K562 (cell line): ENCODE data around the gene C19orf18. TPM values are rescaled to one million over a fixed set of nuclear protein-coding genes. Genes with fewer than 3 reads are reported as not detected.
A peak's percentile ranks its signal among the peaks of the same experiment; 100 is the strongest.

Experiments
- BCL6 ChIP-seq: fragments of 250-450 bp; sonication (Bioruptor Pico); IDR thresholded peaks from 2 replicates; pipeline ENCODE4 v1.4.0; 2020
- CC2D1A ChIP-seq: fragments of 450-650 bp; IDR thresholded peaks from 2 replicates; pipeline ENCODE4 v1.6.1; 2017; ENCODE audit warnings: mild to moderate bottlenecking
- CHCHD3 ChIP-seq: fragments of 250-450 bp; sonication (Bioruptor Pico); IDR thresholded peaks from 2 replicates; pipeline ENCODE4 v2.1.2; 2022; ENCODE audit warnings: mild to moderate bottlenecking
- GMEB1 ChIP-seq: fragments of 250-450 bp; sonication (Bioruptor Pico); IDR thresholded peaks from 2 replicates; pipeline ENCODE4 v1.4.0; 2020; ENCODE audit warnings: mild to moderate bottlenecking
- JUND ChIP-seq, 2 experiments: IDR thresholded peaks; 2 replicates in 1 of 2; 3 replicates in 1 of 2; pipeline ENCODE4 v1.6.1; 2011; ENCODE audit warnings: borderline replicate concordance in 2 of 2, low read depth in 2 of 2, low read length in 2 of 2, improper control_type of control experiment in 1 of 2, missing biosample characterization in 1 of 2, missing genetic modification characterization in 1 of 2, missing genetic modification reagents in 1 of 2
- NCOA4 ChIP-seq: fragments of 450-650 bp; IDR thresholded peaks from 2 replicates; pipeline ENCODE4 v1.6.1; 2018; ENCODE audit warnings: mild to moderate bottlenecking; ENCODE audit not compliant: partially characterized antibody
- NFIC ChIP-seq: fragments of 450-650 bp; IDR thresholded peaks from 2 replicates; pipeline ENCODE4 v1.6.1; 2017; ENCODE audit warnings: mild to moderate bottlenecking, inconsistent platforms
- PHF20 ChIP-seq: fragments of 450-650 bp; IDR thresholded peaks from 2 replicates; pipeline ENCODE4 v1.6.1; 2018; ENCODE audit not compliant: partially characterized antibody
- PHF8 ChIP-seq: fragments of 200-600 bp; sonication (generic); IDR thresholded peaks from 2 replicates; pipeline ENCODE4 v1.6.1; 2012; ENCODE audit warnings: mixed run types, mild to moderate bottlenecking, inconsistent platforms, low read length, moderate library complexity, borderline replicate concordance
- POLR2AphosphoS5 ChIP-seq: IDR thresholded peaks from 2 replicates; pipeline ENCODE4 v1.6.1; 2011; ENCODE audit warnings: mild to moderate bottlenecking, low read depth, low read length, moderate library complexity; ENCODE audit not compliant: control insufficient read depth, insufficient read depth
- POLR3A ChIP-seq: IDR thresholded peaks from 2 replicates; pipeline ENCODE4 v1.6.1; 2011; ENCODE audit warnings: borderline replicate concordance, mild to moderate bottlenecking, moderate library complexity; ENCODE audit not compliant: insufficient read length, insufficient read depth; ENCODE audit errors: extremely low read depth
- POLR3G ChIP-seq: IDR thresholded peaks from 2 replicates; pipeline ENCODE4 v1.6.1; 2011; ENCODE audit not compliant: insufficient read length, insufficient replicate concordance; ENCODE audit errors: extremely low read depth
- PURB ChIP-seq: sonication (generic); formaldehyde crosslinking; IDR thresholded peaks from 2 replicates; pipeline ENCODE4 v1.9.0; 2021; ENCODE audit warnings: low read depth, mild to moderate bottlenecking, missing genetic modification reagents
- RNF2 ChIP-seq: sonication (generic); IDR thresholded peaks from 2 replicates; pipeline ENCODE4 v1.6.1; 2016
- TCF7 ChIP-seq: sonication (generic); IDR thresholded peaks from 2 replicates; pipeline ENCODE4 v1.6.1; 2016; ENCODE audit warnings: antibody characterized with exemption, borderline replicate concordance
- ZNF780A ChIP-seq: fragments of 250-450 bp; sonication (Bioruptor Pico); IDR thresholded peaks from 2 replicates; pipeline ENCODE4 v1.5.0; 2021; ENCODE audit warnings: mild to moderate bottlenecking
- polyA plus RNA-seq, 8 experiments: library from polyadenylated mRNA; depleted of rRNA in 4 of 8; stranded (reverse) in 5 of 8; unstranded in 3 of 8; fragments of >200 nt; fragmentation: Nextera tagmentation in 2 of 8; fragmentation: Illumina TruSeq in 1 of 8; extraction: Ambion mirVana in 2 of 8; extraction: Trizol in 1 of 8; gene quantifications; 2 replicates each; pipeline versions ENCODE4 v1.2.1 to v1.2.3, GENCODE V29; 2011 to 2014; ENCODE audit warnings: inconsistent platforms in 1 of 8, missing spikeins in 1 of 8
- total RNA-seq, 7 experiments: library from RNA; depleted of rRNA in 6 of 7; stranded (reverse); fragments of >200 nt in 6 of 7; fragmentation: Illumina TruSeq in 2 of 7; extraction: Trizol in 2 of 7; gene quantifications; 2 replicates each; pipeline versions ENCODE4 v1.2.1 to v1.2.3, GENCODE V29; 2011 to 2021; ENCODE audit warnings: low replicate concordance in 1 of 7
- TF ChIP-seq, protein P1 (sequence below): fragments of 250-450 bp; sonication (Bioruptor Pico); IDR thresholded peaks from 2 replicates; pipeline ENCODE4 v1.5.0; 2020; ENCODE audit warnings: mild to moderate bottlenecking, borderline replicate concordance
- TF ChIP-seq, protein P2 (sequence below): IDR thresholded peaks from 2 replicates; pipeline ENCODE4 v1.6.1; 2011; ENCODE audit warnings: borderline replicate concordance, low read depth, mild to moderate bottlenecking, moderate library complexity, low read length; ENCODE audit not compliant: insufficient read depth, poor library complexity, severe bottlenecking
- TF ChIP-seq, protein P3 (sequence below): sonication (generic); formaldehyde crosslinking; IDR thresholded peaks from 2 replicates; pipeline ENCODE4 v1.8.1; 2022; ENCODE audit warnings: missing genetic modification reagents

C19orf18 gene
- total and polyA plus RNA-seq, 9 of the 15 experiments (the other 6 are each of a cell fraction or from before 2014, with no cell fraction given): not detected

- TF ChIP-seq CHCHD3 (CRISPR knock-in tag) (no peak), BCL6 (CRISPR knock-in tag) (no peak), GMEB1 (CRISPR knock-in tag) (no peak; the same call in 1 of the 2 replicates), POLR2AphosphoS5 (no peak), PHF8 (peak; percentile 51; the same call in 1 of the 2 replicates), PHF20 (peak; percentile 57), PURB (CRISPR knock-in tag) (no peak), POLR3G (no peak), POLR3A (no peak), JUND (IDR thresholded peaks at IDR 0.05; ENCODE audit: borderline replicate concordance, low read depth, low read length) (peak; percentile 32; the same call in 1 of the 2 replicates), JUND (tag; IDR thresholded peaks at IDR 0.05; ENCODE audit: borderline replicate concordance, low read depth, low read length) (peak; percentile 48; the same call in 1 of the 3 replicates), CC2D1A (no peak), NCOA4 (no peak), ZNF780A (CRISPR knock-in tag) (no peak), TCF7 (no peak), RNF2 (no peak), NFIC (peak; percentile 11; the same call in 1 of the 2 replicates)
- TF ChIP-seq, protein P1, sequence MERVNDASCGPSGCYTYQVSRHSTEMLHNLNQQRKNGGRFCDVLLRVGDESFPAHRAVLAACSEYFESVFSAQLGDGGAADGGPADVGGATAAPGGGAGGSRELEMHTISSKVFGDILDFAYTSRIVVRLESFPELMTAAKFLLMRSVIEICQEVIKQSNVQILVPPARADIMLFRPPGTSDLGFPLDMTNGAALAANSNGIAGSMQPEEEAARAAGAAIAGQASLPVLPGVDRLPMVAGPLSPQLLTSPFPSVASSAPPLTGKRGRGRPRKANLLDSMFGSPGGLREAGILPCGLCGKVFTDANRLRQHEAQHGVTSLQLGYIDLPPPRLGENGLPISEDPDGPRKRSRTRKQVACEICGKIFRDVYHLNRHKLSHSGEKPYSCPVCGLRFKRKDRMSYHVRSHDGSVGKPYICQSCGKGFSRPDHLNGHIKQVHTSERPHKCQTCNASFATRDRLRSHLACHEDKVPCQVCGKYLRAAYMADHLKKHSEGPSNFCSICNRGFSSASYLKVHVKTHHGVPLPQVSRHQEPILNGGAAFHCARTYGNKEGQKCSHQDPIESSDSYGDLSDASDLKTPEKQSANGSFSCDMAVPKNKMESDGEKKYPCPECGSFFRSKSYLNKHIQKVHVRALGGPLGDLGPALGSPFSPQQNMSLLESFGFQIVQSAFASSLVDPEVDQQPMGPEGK: no peak
- TF ChIP-seq, protein P2, sequence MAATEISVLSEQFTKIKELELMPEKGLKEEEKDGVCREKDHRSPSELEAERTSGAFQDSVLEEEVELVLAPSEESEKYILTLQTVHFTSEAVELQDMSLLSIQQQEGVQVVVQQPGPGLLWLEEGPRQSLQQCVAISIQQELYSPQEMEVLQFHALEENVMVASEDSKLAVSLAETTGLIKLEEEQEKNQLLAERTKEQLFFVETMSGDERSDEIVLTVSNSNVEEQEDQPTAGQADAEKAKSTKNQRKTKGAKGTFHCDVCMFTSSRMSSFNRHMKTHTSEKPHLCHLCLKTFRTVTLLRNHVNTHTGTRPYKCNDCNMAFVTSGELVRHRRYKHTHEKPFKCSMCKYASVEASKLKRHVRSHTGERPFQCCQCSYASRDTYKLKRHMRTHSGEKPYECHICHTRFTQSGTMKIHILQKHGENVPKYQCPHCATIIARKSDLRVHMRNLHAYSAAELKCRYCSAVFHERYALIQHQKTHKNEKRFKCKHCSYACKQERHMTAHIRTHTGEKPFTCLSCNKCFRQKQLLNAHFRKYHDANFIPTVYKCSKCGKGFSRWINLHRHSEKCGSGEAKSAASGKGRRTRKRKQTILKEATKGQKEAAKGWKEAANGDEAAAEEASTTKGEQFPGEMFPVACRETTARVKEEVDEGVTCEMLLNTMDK: no peak
- TF ChIP-seq, protein P3, sequence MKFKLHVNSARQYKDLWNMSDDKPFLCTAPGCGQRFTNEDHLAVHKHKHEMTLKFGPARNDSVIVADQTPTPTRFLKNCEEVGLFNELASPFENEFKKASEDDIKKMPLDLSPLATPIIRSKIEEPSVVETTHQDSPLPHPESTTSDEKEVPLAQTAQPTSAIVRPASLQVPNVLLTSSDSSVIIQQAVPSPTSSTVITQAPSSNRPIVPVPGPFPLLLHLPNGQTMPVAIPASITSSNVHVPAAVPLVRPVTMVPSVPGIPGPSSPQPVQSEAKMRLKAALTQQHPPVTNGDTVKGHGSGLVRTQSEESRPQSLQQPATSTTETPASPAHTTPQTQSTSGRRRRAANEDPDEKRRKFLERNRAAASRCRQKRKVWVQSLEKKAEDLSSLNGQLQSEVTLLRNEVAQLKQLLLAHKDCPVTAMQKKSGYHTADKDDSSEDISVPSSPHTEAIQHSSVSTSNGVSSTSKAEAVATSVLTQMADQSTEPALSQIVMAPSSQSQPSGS (CRISPR knock-in tag): peak; percentile 60; the same call in 1 of the 2 replicates
These were observed 35.5 kb upstream of the C19orf18 start (continued) for GRCh38 chr19:58009666-58010301.
